GM06990 (cell line): ENCODE data around the gene FGF3.

Experiments used
- DNase-seq: peaks from one replicate; pipeline ENCODE4 v3.0.0-alpha.2; 2011; ENCODE audit not compliant: insufficient read length; ENCODE audit errors: extremely low read depth
- H3K27me3 ChIP-seq: replicated peaks from 2 replicates; pipeline ENCODE4 v1.6.0; 2011; ENCODE audit warnings: low read length; ENCODE audit not compliant: control insufficient read depth, insufficient read depth
- H3K36me3 ChIP-seq: 2 replicates; pipeline ENCODE4 v1.5.1; 2011; ENCODE audit warnings: low read length; ENCODE audit not compliant: control insufficient read depth, insufficient read depth
- H3K4me3 ChIP-seq: replicated peaks from 2 replicates; pipeline ENCODE4 v1.5.1; 2011; ENCODE audit warnings: low read depth, mild to moderate bottlenecking, control low read depth, low read length
- CTCF ChIP-seq: IDR thresholded peaks from 2 replicates; pipeline ENCODE4 v1.5.1; 2011; ENCODE audit warnings: low read length, control low read depth, mild to moderate bottlenecking, inconsistent platforms; ENCODE audit not compliant: insufficient read depth, poor library complexity, severe bottlenecking

FGF3 gene

GRCh38 chr11:69818603-69819441, at the start of gene FGF3:
Gene FGF3 (minus strand): TSS chr11:69819416. CDS start chr11:69818933, 483 bp downstream.
- TF ChIP-seq CTCF = no peak
- DNase-seq = no peak
- Histone ChIP-seq H3K27me3 (no peaks in the 10 kb centered on the region; the same call in none of the 2 replicates), H3K4me3 (no peak within 1 kb of the TSS), H3K36me3 (no peaks in the 10 kb centered on the region)

DNA sequence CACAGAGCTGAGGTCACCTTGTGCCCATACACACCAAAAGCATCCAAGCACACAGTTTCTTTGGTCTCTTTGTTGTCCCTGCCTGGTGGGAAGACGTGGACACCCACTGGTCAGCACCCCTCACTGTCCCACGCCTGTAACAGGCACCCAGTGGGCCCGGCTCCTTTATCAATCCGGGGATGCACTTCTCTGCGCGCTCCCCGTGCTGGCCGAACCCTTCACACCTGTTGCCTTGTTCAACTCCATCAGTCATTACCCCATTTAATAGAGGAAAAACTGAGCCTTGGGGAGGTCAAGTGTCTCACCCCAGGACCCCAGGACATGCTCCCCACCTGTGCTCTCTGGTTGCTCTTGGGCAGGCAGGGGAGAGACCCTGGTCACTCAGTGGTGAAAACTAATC, 49.7 kb upstream of the FGF3 start:
- no peak for TF ChIP-seq CTCF
- Histone ChIP-seq H3K36me3 (no peaks in the 10 kb centered on the region), H3K27me3 (no peaks in the 10 kb centered on the region; the same call in 1 of the 2 replicates), H3K4me3 (no peak overlapping the region)
- DNase-seq = no peak

GRCh38 chr11:69868006-69868810, 49.0 kb upstream of the FGF3 start:
- TF ChIP-seq CTCF = no peak
- DNase-seq = no peak
- Histone ChIP-seq H3K27me3 (no peaks in the 10 kb centered on the region; the same call in 1 of the 2 replicates), H3K4me3 (no peak overlapping the region), H3K36me3 (no peaks in the 10 kb centered on the region)

DNA sequence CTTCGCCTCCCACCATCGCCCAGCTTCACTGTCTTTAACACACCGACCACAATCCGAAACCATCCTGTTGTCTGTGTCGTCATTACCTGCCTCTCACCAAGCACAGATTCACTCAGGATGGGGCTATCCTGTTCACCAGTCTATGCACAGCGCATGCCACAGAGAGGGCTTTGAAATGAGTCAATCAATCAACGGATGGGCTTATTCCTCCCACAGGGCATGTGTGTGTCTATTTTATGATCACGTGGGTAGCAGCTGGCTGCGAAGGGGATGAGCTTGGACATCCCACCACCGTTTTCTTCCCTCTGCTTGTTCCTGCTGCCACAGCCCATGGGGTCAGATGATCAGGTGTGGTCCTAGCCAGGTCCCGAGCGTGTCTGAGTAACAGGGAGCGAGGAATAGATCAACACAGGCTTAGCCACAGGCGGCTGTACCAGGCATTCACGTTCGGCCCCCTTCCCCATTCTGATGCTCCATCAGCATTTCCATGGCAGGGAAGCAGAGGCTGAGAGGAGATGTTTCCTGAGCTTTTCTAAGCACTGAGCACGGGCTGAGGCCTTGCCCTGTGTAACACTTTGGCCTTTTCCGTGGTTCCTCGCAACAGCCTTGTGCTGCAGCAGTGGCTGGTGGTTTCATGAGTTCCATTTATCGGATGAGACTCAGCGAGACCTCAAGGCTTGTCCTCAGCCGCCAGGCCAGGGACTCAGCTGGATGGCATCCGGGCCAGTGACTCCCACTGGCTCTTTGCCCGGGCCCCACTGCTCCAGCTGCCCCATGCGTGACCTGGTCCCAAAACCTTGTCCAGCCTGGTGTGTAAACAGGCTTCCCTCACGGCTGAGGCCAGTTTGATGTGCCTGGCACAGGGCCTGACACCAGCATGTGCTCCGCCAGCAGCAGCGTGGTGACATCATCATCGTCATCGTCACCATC, 48.1 kb upstream of the FGF3 start:
- no peak overlapping the region for H3K4me3 ChIP-seq
- no peak for TF ChIP-seq CTCF
- no peak for DNase-seq
- no peaks in the 10 kb centered on the region; the same call in 1 of the 2 replicates for H3K27me3 ChIP-seq
- no peaks in the 10 kb centered on the region for H3K36me3 ChIP-seq

DNA sequence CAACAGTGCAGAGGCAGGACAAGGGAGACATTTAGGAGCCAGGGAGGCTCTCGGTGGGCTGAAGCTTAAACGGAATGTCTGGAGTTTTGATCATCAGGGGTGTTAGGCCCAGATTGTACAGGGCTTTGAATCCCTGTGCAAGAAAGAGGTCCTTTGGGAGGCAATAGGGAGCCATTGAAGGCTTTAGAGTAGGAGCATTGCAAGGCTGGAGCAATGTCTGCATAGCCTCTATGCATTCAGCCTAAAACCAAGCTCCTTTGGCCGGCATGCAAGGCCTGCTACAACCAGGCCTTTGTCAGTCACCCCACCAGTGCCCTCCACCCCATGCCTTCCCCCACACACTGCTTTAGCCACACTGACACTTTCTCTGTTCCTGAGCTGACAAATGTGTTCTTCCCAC, 47.4 kb upstream of the FGF3 start:
- no peak for TF ChIP-seq CTCF
- no peak for DNase-seq
- H3K36me3 ChIP-seq = no peaks in the 10 kb centered on the region
- no peaks in the 10 kb centered on the region; the same call in 1 of the 2 replicates for H3K27me3 ChIP-seq
- no peak overlapping the region for H3K4me3 ChIP-seq
